ENCODE data around the gene RHOBTB1.
"Not testable (repeated sequence)": the region's sequence is repeated elsewhere in the genome, so short reads cannot be mapped to it uniquely, and the experiment has no call there.

RHOBTB1 gene, protein sequence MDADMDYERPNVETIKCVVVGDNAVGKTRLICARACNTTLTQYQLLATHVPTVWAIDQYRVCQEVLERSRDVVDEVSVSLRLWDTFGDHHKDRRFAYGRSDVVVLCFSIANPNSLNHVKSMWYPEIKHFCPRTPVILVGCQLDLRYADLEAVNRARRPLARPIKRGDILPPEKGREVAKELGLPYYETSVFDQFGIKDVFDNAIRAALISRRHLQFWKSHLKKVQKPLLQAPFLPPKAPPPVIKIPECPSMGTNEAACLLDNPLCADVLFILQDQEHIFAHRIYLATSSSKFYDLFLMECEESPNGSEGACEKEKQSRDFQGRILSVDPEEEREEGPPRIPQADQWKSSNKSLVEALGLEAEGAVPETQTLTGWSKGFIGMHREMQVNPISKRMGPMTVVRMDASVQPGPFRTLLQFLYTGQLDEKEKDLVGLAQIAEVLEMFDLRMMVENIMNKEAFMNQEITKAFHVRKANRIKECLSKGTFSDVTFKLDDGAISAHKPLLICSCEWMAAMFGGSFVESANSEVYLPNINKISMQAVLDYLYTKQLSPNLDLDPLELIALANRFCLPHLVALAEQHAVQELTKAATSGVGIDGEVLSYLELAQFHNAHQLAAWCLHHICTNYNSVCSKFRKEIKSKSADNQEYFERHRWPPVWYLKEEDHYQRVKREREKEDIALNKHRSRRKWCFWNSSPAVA

DNA sequence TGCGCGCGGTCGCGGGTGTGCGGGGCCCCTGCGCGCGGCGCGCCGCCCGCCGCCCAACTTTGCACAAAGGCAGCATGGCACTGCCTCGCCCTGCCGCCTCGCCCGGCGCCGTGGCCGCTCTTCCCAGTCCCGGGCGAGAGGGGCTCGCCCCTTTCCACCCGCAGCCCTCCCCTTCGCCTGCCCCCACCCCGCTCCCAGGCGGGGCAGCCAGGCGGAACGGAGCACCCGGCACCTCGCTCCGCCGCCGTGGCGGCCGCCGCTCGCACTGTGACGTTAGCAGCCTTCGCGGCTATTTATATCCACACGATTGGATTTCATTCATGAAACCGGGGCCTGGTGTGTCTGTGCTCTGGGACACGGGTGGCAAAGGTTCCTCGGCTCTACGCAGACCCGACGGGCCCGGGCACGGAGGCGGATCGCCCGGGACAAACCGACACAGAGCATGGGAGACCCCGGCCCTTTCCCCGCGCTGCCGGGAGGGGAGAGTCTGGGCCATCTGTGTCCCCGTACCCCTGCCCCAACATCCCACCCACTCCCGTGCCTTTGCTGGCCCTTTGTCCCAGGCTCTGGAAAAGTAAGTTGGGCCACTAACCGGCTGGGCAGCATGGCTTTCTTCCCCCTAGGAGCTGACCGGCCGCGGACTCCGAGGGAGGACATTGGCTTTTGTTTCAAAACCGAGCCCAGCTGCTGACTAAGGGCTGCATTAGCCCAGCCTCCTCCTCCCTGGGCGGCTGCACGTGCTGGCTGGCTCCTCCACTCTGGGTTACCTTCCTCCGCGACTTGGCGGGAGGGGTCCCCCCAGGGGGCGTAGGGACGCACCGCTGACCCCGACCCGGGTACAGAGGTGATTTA is at the start of gene RHOBTB1:
Gene RHOBTB1, minus strand, starts transcription at position 128 of the 852 bp plus-strand sequence. CDS start 32,643 bp downstream, outside the sequence.
- peak; percentile 14 for DNase-seq

- DNase-seq = no peak
These were observed 48.7 kb upstream of the RHOBTB1 start for GRCh38 chr10:60992636-60993035.

DNA sequence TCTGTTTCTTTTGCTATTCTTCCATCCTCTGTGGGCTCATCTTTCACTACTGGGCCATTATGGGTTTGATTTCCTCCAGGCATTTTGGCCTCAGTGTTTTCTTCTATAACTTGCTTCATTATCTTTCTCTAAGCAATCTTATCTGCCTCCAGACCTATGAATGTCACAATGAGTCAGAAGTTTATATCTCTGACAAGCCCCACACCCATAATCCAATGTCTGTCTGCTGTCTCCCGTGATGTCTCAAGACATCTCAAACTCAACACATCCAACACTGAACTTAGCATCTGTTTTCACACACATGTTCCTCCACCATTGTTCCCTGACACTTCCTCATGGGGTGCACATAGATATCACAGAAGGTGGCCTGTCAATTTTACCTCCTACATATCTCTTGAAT is 46.7 kb upstream of the RHOBTB1 start:
- no peak for DNase-seq

DNA sequence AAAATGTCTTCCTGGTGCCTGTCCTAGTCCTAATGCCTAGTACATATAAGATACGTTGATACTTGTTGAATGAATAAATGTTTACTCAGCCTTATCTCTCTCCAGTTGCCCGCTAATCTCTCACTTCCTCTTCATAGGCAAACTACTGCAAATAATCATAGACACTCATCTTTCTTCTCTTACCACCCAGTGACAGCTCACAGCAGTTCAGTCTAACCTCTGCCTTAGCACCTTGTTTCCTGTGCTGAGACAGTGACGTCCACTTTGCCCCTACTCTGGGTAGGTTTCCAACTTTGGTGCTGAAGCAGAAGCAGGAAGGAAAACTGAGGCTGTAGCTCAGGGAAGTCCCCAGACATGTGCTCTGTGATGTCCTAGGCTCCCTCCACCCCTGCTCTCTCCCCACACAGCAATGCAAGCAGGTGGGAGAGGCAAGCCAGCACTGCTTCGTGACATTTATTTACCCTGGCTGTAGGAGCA is 45.5 kb upstream of the RHOBTB1 start:
- no peak for DNase-seq

GRCh38 chr10:60986791-60987190 is 42.8 kb upstream of the RHOBTB1 start:
- no peak for DNase-seq

DNA sequence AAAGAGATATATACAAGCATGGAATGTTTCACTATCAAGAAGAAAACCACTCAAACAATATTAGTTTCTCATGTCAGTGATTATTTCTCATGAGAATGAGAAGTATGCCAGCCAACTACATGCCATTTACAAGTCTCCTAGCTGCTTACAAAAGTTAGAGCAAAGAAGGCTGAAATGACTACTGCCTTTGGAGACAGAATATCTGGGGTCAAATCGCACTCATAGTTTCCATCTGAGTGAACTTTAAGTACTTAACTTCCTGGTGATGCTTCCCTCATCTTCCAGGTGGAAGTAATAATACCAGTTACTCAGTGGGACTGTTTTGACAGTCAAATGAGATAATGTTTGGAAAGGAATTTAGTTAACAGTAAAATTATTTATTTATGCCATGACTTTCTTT is 42.0 kb upstream of the RHOBTB1 start:
- no peak for DNase-seq

DNA sequence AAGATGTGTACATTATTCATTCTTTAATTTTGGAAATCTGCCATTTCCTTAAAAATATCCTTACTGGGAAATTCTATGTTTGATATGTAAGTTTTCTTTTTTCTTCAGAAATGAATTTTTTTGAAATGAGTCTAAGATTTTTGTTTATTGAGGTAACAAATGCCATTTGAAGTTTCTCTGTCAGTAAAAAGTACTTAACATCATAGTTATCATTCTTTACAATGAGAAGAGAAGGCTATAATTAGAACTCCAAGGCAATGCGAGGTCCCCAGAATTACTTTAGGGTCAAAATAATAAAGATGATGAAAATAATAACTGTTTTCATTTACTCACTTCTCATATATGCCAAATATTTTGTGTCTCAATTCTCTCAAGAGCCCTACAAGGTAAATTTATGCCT is 37.0 kb upstream of the RHOBTB1 start:
- no peak for DNase-seq

- no peak for DNase-seq
These were observed 35.7 kb upstream of the RHOBTB1 start for GRCh38 chr10:60979667-60980104.

GRCh38 chr10:60978287-60979115 is 34.5 kb upstream of the RHOBTB1 start:
- no peak for DNase-seq

DNA sequence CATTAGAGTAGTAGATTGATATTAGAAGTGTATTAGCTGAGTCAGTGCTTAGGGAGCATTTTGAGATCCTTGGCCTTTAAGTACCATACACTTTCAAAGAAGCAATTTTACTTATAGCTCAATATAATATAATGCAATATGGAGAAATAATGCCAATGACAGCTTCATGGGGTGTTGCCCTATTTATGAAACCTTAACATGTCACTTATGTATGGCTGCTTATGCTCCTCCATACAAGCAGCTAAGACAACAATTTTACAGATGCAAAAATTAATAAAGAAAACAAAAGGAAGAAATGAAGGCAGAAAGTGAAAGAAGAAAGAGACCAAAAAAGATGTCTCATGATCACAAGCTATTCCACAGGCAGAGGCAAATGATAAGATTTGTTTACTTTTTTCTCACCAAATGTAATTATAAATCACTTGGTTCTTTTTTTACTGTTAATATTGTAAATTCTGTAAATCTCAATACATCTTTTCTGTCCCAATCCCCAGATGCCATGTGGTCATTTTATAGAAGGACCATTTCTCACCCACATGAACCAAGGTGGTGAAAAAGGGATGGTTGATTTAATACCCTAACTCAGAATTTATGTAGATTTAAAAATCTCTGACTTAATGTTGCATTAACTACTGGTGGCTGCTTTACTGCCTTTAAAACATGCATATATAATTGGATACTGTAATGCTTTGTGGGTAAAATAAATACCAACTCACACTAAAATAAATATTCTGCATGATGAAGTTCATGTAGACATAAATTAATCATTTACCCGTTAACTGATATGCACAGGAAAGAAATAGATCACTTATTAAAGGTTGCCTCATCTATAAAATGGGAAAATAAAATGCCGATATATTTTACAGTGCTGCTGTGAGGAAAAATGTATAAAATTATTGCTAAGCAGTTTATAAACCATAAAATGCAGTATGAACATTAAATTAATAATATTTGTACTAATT is 33.5 kb upstream of the RHOBTB1 start:
- no peak for DNase-seq

DNA sequence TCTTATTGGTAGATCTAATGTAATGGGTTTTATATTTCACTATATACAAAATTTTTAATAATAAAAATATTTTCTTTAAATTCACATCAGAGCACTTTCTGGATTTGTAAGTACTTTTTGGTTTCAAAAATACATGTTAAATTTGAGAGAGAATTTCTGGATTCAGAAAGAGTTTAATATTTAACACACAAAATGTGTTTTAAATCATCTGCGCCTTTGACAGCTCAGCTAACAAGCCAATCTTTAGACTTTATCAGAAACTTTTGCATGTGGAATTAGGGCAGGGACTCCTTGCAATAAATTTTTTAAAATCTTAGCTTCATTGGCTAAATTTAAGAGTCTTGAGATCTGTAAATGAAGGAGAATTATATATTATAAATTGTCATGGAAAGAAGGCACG is 32.7 kb upstream of the RHOBTB1 start:
- DNase-seq = no peak

GRCh38 chr10:60975716-60976115 is 31.7 kb upstream of the RHOBTB1 start:
- DNase-seq = no peak

GRCh38 chr10:60974463-60975149 is 30.6 kb upstream of the RHOBTB1 start:
- no peak for DNase-seq

- no peak for DNase-seq
These were observed 29.1 kb upstream of the RHOBTB1 start for GRCh38 chr10:60973086-60973485.

GRCh38 chr10:60972181-60972580 is 28.2 kb upstream of the RHOBTB1 start:
- not testable (repeated sequence) for DNase-seq

DNA sequence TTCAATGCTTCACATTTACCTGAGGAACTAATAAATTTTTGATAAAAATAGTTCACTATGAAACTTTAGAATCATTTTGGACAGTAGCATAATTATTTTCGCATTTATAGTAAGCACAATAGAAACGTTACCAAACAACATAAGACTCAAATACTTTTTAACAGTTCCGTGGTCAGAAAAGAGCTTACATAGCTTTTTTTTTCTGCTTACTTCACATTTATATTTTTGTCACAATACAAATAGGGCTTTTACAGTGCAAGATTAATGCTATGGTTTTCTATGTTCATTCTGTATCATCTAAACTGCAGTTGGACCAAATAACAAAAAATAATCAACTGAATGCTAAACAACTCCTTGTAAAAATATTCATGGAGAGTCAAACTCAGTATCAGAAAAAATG is 26.5 kb upstream of the RHOBTB1 start:
- no peak for DNase-seq

- no peak for DNase-seq
These were observed 24.5 kb upstream of the RHOBTB1 start for GRCh38 chr10:60968504-60968903.

GRCh38 chr10:60967854-60968484 is 24.0 kb upstream of the RHOBTB1 start:
- no peak for DNase-seq

- DNase-seq = no peak
These were observed 23.3 kb upstream of the RHOBTB1 start for GRCh38 chr10:60967260-60967659.

DNA sequence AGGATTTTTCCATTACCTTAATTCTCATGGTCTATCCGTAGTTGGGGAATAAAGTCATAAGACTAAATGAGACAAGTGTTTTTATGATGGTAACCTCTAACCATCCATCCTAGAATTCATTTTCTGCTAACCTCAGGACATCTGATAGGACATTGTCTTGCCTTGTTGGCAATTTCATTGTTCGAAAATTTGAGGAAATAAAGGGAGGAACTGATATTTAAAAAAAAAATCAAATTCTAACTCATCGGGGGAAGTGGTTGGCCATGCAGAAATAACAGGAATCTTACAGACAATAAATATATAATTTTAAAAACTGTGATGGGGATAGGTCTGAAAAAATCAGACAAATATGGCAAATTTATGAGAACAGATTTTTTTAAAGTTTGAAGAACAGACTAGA is 21.7 kb upstream of the RHOBTB1 start:
- DNase-seq = no peak

Measured in CD4-positive, alpha-beta T cell treated with Interleukin-21 for 1 hour (primary cell).